DND-41 (cell line): ENCODE data around the gene GNGT1.

Source experiments
- ATAC-seq: fragments of 200-7000 bp; cut with Tn5 transposase; 3 replicates; pipeline ENCODE4 v1.9.1; 2021; ENCODE audit warnings: low read depth; ENCODE audit not compliant: insufficient read depth
- DNase-seq: peaks from one replicate; pipeline ENCODE4 v3.0.0-alpha.2; 2020
- H2AFZ ChIP-seq: 2 replicates; pipeline ENCODE4 v1.6.0; 2012; ENCODE audit warnings: low read depth, low read length
- H3K27ac ChIP-seq: 2 replicates; pipeline ENCODE4 v1.5.1; 2012; ENCODE audit warnings: low read length, inconsistent platforms
- H3K27me3 ChIP-seq: fragments of 200-600 bp; sonication (generic); 2 replicates; pipeline ENCODE4 v1.6.0; 2012; ENCODE audit warnings: low read length, mild to moderate bottlenecking, inconsistent platforms; ENCODE audit not compliant: insufficient read depth, poor library complexity
- H3K36me3 ChIP-seq: 2 replicates; pipeline ENCODE4 v1.5.1; 2012; ENCODE audit warnings: low read length, inconsistent platforms; ENCODE audit not compliant: insufficient read depth
- H3K4me1 ChIP-seq: 2 replicates; pipeline ENCODE4 v1.5.1; 2012; ENCODE audit warnings: mild to moderate bottlenecking, low read length; ENCODE audit not compliant: insufficient read depth
- H3K4me2 ChIP-seq: 2 replicates; pipeline ENCODE4 v1.6.0; 2012; ENCODE audit warnings: mild to moderate bottlenecking, moderate library complexity, low read length, inconsistent platforms; ENCODE audit not compliant: insufficient read depth
- H3K4me3 ChIP-seq, 2 experiments: fragments of 200-600 bp in 1 of 2; shearing (Covaris generic) in 1 of 2; 2 replicates each; pipeline ENCODE4 v1.5.1; 2012 to 2016; ENCODE audit warnings: inconsistent platforms in 2 of 2, low read length in 2 of 2, mild to moderate bottlenecking in 2 of 2, low read depth in 1 of 2, moderate library complexity in 1 of 2
- H3K79me2 ChIP-seq: 2 replicates; pipeline ENCODE4 v1.6.0; 2012; ENCODE audit warnings: low read length, inconsistent platforms; ENCODE audit not compliant: insufficient read depth
- H3K9ac ChIP-seq: 2 replicates; pipeline ENCODE4 v1.6.0; 2012; ENCODE audit warnings: low read depth, mild to moderate bottlenecking, inconsistent platforms, low read length, moderate library complexity
- H3K9me3 ChIP-seq: 2 replicates; pipeline ENCODE4 v1.5.1; 2012; ENCODE audit warnings: low read length, moderate library complexity, mild to moderate bottlenecking, inconsistent platforms; ENCODE audit not compliant: insufficient read depth, severe bottlenecking
- H4K20me1 ChIP-seq: 2 replicates; pipeline ENCODE4 v1.6.0; 2012; ENCODE audit warnings: low read length; ENCODE audit not compliant: insufficient read depth
- EZH2 ChIP-seq: IDR thresholded peaks from 3 replicates; pipeline ENCODE4 v1.6.1; 2012; ENCODE audit warnings: borderline replicate concordance, low read depth, mild to moderate bottlenecking, moderate library complexity, low read length, inconsistent platforms; ENCODE audit not compliant: severe bottlenecking
- TF ChIP-seq, protein P1 (sequence below): IDR thresholded peaks from 2 replicates; pipeline ENCODE4 v1.5.1; 2012; ENCODE audit warnings: borderline replicate concordance, low read length, moderate library complexity, mild to moderate bottlenecking; ENCODE audit not compliant: poor library complexity, severe bottlenecking; ENCODE audit errors: extremely low read depth

Gene GNGT1

DNA sequence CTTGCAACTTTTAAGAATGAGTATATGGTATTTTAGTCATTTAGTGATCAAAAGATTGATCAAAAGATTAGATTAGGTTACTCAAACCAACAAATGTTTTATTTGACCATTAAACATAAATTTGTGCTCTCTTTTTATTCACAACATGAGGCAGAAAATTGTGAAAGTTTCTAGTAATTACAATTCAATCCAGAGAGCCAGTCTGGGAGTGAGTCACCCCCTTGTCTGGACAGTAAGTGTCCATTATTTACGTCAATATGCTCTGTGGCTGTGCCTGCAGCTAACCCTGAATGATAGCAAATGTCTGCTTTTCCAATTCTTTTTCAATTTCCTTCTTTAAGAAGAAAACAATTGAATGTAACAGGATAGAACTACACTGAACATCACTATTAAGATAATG is 43.1 kb downstream of the GNGT1 start:
- TF ChIP-seq, protein P1, sequence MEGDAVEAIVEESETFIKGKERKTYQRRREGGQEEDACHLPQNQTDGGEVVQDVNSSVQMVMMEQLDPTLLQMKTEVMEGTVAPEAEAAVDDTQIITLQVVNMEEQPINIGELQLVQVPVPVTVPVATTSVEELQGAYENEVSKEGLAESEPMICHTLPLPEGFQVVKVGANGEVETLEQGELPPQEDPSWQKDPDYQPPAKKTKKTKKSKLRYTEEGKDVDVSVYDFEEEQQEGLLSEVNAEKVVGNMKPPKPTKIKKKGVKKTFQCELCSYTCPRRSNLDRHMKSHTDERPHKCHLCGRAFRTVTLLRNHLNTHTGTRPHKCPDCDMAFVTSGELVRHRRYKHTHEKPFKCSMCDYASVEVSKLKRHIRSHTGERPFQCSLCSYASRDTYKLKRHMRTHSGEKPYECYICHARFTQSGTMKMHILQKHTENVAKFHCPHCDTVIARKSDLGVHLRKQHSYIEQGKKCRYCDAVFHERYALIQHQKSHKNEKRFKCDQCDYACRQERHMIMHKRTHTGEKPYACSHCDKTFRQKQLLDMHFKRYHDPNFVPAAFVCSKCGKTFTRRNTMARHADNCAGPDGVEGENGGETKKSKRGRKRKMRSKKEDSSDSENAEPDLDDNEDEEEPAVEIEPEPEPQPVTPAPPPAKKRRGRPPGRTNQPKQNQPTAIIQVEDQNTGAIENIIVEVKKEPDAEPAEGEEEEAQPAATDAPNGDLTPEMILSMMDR, result no peak
- Histone ChIP-seq H3K27me3 (no peaks in the 10 kb centered on the region), H3K4me2 (no peak overlapping the region), H3K4me1 (no peaks in the 10 kb centered on the region), H3K9me3 (no peaks in the 10 kb centered on the region), H3K36me3 (no peaks in the 10 kb centered on the region), H2AFZ (no peak overlapping the region), H3K27ac (no peak overlapping the region), H3K9ac (no peak overlapping the region), H4K20me1 (no peaks in the 10 kb centered on the region), H3K79me2 (no peaks in the 10 kb centered on the region), H3K4me3 (no peak overlapping the region)
- ATAC-seq (no peak), DNase-seq (no peak)

DNA sequence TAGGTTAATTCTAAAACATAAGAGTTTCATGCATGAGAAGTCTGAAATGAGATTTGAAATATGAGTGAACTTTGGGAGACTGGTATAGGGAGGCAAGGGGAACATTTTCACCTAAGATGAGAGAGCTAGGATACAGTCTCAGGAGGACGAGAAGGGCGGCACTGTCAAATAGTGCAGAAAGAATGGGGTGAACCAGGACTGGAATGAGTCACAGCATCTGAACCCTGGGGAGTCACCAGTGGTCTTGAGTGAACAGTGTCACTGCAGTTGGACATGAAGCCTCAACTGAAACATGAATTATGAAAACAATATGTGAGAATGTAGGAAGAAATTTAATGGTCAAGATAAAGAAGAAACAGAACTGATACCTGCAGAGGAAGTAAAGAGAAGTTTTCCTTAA is 48.9 kb downstream of the GNGT1 start:
- Histone ChIP-seq H3K36me3 (no peaks in the 10 kb centered on the region), H2AFZ (no peak overlapping the region), H3K27ac (no peak overlapping the region), H3K4me3 (no peak overlapping the region), H3K4me1 (no peaks in the 10 kb centered on the region), H4K20me1 (no peaks in the 10 kb centered on the region), H3K79me2 (no peaks in the 10 kb centered on the region), H3K4me2 (no peak overlapping the region), H3K9ac (no peak overlapping the region), H3K9me3 (no peaks in the 10 kb centered on the region), H3K27me3 (no peaks in the 10 kb centered on the region)
- TF ChIP-seq, protein P1, result no peak
- TF ChIP-seq EZH2, result no peak
- no peak for DNase-seq
- ATAC-seq, result no peak

DNA sequence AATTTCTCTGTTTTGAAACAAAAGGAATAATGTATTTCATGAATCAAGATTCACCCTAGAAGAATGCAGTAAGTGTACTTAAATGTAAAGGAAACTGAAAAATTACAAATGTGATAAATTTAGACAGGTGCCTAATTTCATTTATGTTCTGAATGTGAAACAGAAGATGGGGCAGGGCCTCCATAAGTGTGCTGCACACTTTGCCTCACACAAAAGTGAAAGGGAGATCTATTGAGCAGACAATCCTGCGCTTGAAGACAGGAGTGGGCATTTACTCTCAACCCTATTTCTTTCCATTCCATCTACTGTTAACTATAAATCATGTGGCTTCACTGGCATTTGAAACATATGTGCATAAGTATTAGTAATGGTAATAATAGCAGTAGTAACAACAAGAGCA is 51.4 kb downstream of the GNGT1 start:
- Histone ChIP-seq H3K36me3 (no peaks in the 10 kb centered on the region), H3K79me2 (no peaks in the 10 kb centered on the region), H3K27ac (no peak overlapping the region), H4K20me1 (no peaks in the 10 kb centered on the region), H3K4me3 (no peak overlapping the region), H3K27me3 (no peaks in the 10 kb centered on the region), H2AFZ (no peak overlapping the region), H3K9me3 (no peaks in the 10 kb centered on the region), H3K4me2 (no peak overlapping the region), H3K9ac (no peak overlapping the region), H3K4me1 (no peaks in the 10 kb centered on the region)
- TF ChIP-seq EZH2, result no peak
- TF ChIP-seq, protein P1, result no peak
- no peak for ATAC-seq
- DNase-seq, result no peak

DNA sequence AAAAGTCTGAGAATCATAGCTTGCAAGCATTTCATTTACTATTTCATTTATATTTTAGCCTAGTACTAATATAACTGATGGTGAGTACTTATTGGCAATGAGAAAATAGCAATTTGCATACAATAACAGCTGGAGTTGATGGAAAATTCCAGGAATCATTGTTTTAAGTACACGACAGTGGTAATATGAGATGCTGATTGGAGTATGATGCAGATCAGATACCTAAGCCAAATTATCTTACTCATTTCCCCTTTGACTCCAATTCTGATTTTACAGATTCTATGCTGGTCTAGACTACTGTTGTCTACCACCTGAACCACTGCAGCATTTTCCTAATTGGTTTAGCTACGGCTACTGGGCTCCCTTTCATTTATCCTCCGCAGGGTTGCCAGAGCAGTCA is 51.8 kb downstream of the GNGT1 start:
- no peaks in the 10 kb centered on the region for H3K4me1 ChIP-seq
- H3K4me3 ChIP-seq, result no peak overlapping the region
- H3K27ac ChIP-seq, result no peak overlapping the region

More for the DNA sequence above, 51.8 kb downstream of the GNGT1 start:
- ATAC-seq, result no peak
- Histone ChIP-seq H2AFZ (no peak overlapping the region), H3K36me3 (no peaks in the 10 kb centered on the region), H3K27me3 (no peaks in the 10 kb centered on the region), H3K9ac (no peak overlapping the region), H4K20me1 (no peaks in the 10 kb centered on the region), H3K4me2 (no peak overlapping the region), H3K79me2 (no peaks in the 10 kb centered on the region), H3K9me3 (no peaks in the 10 kb centered on the region)
- DNase-seq, result no peak
- TF ChIP-seq, protein P1, result no peak
- TF ChIP-seq EZH2, result no peak
